Endothelial cell of umbilical vein (primary cell): ENCODE data around the gene CPNE6. TPM values are rescaled to one million over a fixed set of nuclear protein-coding genes. Genes with fewer than 3 reads are reported as not detected.

Source experiments
- BruUV-seq: library from RNA; stranded (reverse); fragments of 400-500 nt; replicated peaks from 2 replicates; lab custom pipeline; 2021; lab: Mats Ljungman, UMichigan
- CTCF ChIA-PET: fragments of 300-600, 350-600 bp; sonication (Branson Sonifier 250); formaldehyde crosslinking; loops from one replicate; lab custom pipeline; 2021; ENCODE audit warnings: antibody characterized with exemption, inconsistent platforms; lab: Charles Lee
- POLR2A ChIA-PET: fragments of 300-600, 350-600 bp; sonication (Branson Sonifier 250); formaldehyde crosslinking; loops from one replicate; lab custom pipeline; 2021; ENCODE audit warnings: antibody characterized with exemption, inconsistent platforms; lab: Charles Lee
- DNase-seq: peaks from one replicate; pipeline ENCODE4 v3.0.0-alpha.2; 2011; ENCODE audit warnings: low read depth, low spot score
- FAIRE-seq: peaks from 2 replicates; lab custom pipeline; 2011; peaks lifted over from hg19 to GRCh38; lab: Jason Lieb, UNC
- H2AFZ ChIP-seq: 2 replicates; pipeline ENCODE4 v1.6.0; 2012; ENCODE audit warnings: low read depth, low read length, control low read depth, inconsistent platforms
- H3K27ac ChIP-seq: 2 replicates; pipeline ENCODE4 v1.5.1; 2011; ENCODE audit warnings: low read depth, mild to moderate bottlenecking, control low read depth, low read length, moderate library complexity; ENCODE audit not compliant: insufficient read depth
- H3K27me3 ChIP-seq, 2 experiments: 2 replicates each; pipeline versions ENCODE4 v1.6.0 to v1.6.1; 2011; ENCODE audit warnings: low read length in 2 of 2, mixed read lengths in 1 of 2; ENCODE audit not compliant: control insufficient read depth in 2 of 2, insufficient read depth in 2 of 2
- H3K36me3 ChIP-seq, 2 experiments: 2 replicates in 1 of 2; 3 replicates in 1 of 2; pipeline ENCODE4 v1.5.1; 2011; ENCODE audit warnings: low read length in 2 of 2, mild to moderate bottlenecking in 1 of 2, moderate library complexity in 1 of 2; ENCODE audit not compliant: control insufficient read depth in 2 of 2, insufficient read depth in 2 of 2; ENCODE audit errors: extremely low read depth in 1 of 2
- H3K4me1 ChIP-seq: 3 replicates; pipeline ENCODE4 v1.5.1; 2011; ENCODE audit warnings: mild to moderate bottlenecking, low read length; ENCODE audit not compliant: control insufficient read depth, insufficient read depth; ENCODE audit errors: extremely low read depth
- H3K4me2 ChIP-seq: 2 replicates; pipeline ENCODE4 v1.6.1; 2011; ENCODE audit warnings: low read length, control low read depth, mixed read lengths; ENCODE audit not compliant: insufficient read depth
- H3K4me3 ChIP-seq, 3 experiments: fragments of 200-600 bp in 1 of 3; sonication (generic), shearing (Covaris generic) in 1 of 3; replicated peaks in 1 of 3; 2 replicates each; pipeline ENCODE4 v1.5.1; 2011 to 2016; ENCODE audit warnings: control low read depth in 3 of 3, low read length in 3 of 3, mild to moderate bottlenecking in 2 of 3, inconsistent platforms in 1 of 3, low read depth in 1 of 3, moderate library complexity in 1 of 3; ENCODE audit not compliant: insufficient read depth in 1 of 3
- H3K79me2 ChIP-seq: 2 replicates; pipeline ENCODE4 v1.6.0; 2012; ENCODE audit warnings: low read length, inconsistent platforms; ENCODE audit not compliant: control insufficient read depth, insufficient read depth
- H3K9ac ChIP-seq: replicated peaks from 2 replicates; pipeline ENCODE3; 2011; ENCODE audit warnings: low read length, control low read depth; ENCODE audit not compliant: insufficient read depth; ENCODE audit errors: extremely low read depth
- H3K9me1 ChIP-seq: replicated peaks from 3 replicates; pipeline ENCODE4 v1.6.0; 2011; ENCODE audit warnings: mild to moderate bottlenecking, low read length; ENCODE audit not compliant: control insufficient read depth, insufficient read depth; ENCODE audit errors: extremely low read depth
- H3K9me3 ChIP-seq: replicated peaks from 2 replicates; pipeline ENCODE4 v1.5.1; 2012; ENCODE audit warnings: low read length, inconsistent platforms; ENCODE audit not compliant: control insufficient read depth, insufficient read depth
- H4K20me1 ChIP-seq: replicated peaks from 2 replicates; pipeline ENCODE3; 2011; ENCODE audit warnings: mild to moderate bottlenecking, low read length; ENCODE audit not compliant: control insufficient read depth, insufficient read depth; ENCODE audit errors: extremely low read depth
- EZH2 ChIP-seq: IDR thresholded peaks from 2 replicates; pipeline ENCODE4 v1.6.1; 2012; ENCODE audit warnings: borderline replicate concordance, low read depth, mild to moderate bottlenecking, moderate library complexity, low read length, inconsistent platforms; ENCODE audit not compliant: severe bottlenecking
- FOS ChIP-seq: IDR thresholded peaks from 2 replicates; pipeline ENCODE4 v1.6.1; 2011; ENCODE audit warnings: mild to moderate bottlenecking, low read length, moderate library complexity, borderline replicate concordance; ENCODE audit not compliant: insufficient read depth
- GATA2 ChIP-seq: IDR thresholded peaks from 2 replicates; pipeline ENCODE4 v1.7.0; 2011; ENCODE audit warnings: low read depth, mild to moderate bottlenecking, moderate library complexity, mixed read lengths, low read length; ENCODE audit not compliant: insufficient read length, insufficient read depth
- JUN ChIP-seq: IDR thresholded peaks from 2 replicates; pipeline ENCODE4 v1.6.1; 2011; ENCODE audit warnings: borderline replicate concordance, low read depth; ENCODE audit not compliant: insufficient read length, insufficient read depth
- MAX ChIP-seq: IDR thresholded peaks from 2 replicates; pipeline ENCODE4 v1.6.1; 2011; ENCODE audit not compliant: insufficient read depth, insufficient read length
- MYC ChIP-seq: IDR thresholded peaks from one replicate; pipeline ENCODE4 v1.6.1; 2011; ENCODE audit warnings: mild to moderate bottlenecking, low read depth, low read length
- POLR2A ChIP-seq: IDR thresholded peaks from 2 replicates; pipeline ENCODE4 v1.6.1; 2012; ENCODE audit warnings: low read depth, mild to moderate bottlenecking, control low read depth, low read length
- POLR2AphosphoS5 ChIP-seq: IDR thresholded peaks from 2 replicates; pipeline ENCODE4 v1.6.1; 2012; ENCODE audit warnings: low read depth, mild to moderate bottlenecking, control low read depth, low read length, moderate library complexity; ENCODE audit not compliant: insufficient read depth
- dilution Hi-C: fragments of 300-500 bp; cut with MboI; formaldehyde crosslinking; loops from one replicate; pipeline ENCODE4 v1.15.0; 2019; ENCODE audit warnings: low sequenced_read_pairs; ENCODE audit not compliant: extremely low pct_ligation_motif_present
- intact Hi-C: fragments of 100-400 bp; cut with micrococcal nuclease; formaldehyde crosslinking; loops from one replicate; pipeline ENCODE4 v1.10.0; 2022
- polyA plus RNA-seq, 4 experiments: library from polyadenylated mRNA; depleted of rRNA in 3 of 4; stranded (reverse) in 3 of 4; unstranded in 1 of 4; fragments of >200 nt; gene quantifications; 2 replicates each; pipeline versions ENCODE4 v1.2.1 to v1.2.3, GENCODE V29; 2011 to 2012; ENCODE audit warnings: missing spikeins in 1 of 4
- total RNA-seq: library from RNA; stranded (reverse); gene quantifications from 2 replicates; pipeline ENCODE4 v1.2.3, GENCODE V29; 2021
- TF ChIP-seq, protein P1 (sequence below), 2 donors: IDR thresholded peaks; 1 replicate in 1 of 2; 2 replicates in 1 of 2; pipeline ENCODE4 v1.5.1; 2011; ENCODE audit warnings: low read length in 2 of 2, mild to moderate bottlenecking in 2 of 2, moderate library complexity in 2 of 2, control low read depth in 1 of 2, inconsistent platforms in 1 of 2, low read depth in 1 of 2; ENCODE audit not compliant: insufficient read depth in 1 of 2; ENCODE audit errors: extremely low read depth in 1 of 2

Gene CPNE6
- total and polyA plus RNA-seq, 2 donors (not counting 3 experiments of a cell fraction or from before 2014, with no cell fraction given): not detected

DNA sequence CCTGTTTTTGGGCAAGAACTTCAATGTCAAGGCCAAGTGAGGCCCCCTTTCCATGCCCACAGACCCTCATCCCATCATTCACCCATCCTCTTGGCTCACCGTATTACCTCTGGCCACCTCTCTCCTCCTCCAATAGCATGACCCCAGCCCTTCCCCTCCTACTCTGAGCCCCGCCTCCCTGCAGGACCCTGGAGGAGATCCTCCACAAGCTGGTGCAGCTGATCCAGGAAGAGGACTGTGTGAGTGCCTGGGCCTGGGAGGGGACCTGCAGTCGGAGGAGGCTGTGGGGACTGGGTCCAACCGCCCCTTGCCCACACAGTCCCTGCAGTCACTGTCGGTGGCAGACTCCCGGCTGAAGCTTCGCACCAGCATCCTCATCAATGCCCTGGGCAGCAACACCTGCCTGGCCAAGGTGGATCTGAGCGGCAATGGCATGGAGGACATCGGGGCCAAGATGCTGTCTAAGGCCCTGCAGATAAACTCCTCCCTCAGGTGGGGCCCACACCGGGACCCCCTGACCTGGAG is 12.3 kb upstream of the CPNE6 start:
- Histone ChIP-seq H2AFZ (no peak overlapping the region), H3K9me1 (no peaks in the 10 kb centered on the region), H3K4me3 (no peak overlapping the region), H3K27me3 (no peaks in the 10 kb centered on the region), H4K20me1 (no peaks in the 10 kb centered on the region), H3K9ac (no peak overlapping the region), H3K4me1 (no peaks in the 10 kb centered on the region), H3K4me2 (no peak overlapping the region), H3K79me2 (no peaks in the 10 kb centered on the region), H3K36me3 (no peaks in the 10 kb centered on the region), H3K27ac (no peak overlapping the region), H3K9me3 (no peaks in the 10 kb centered on the region)
- POLR2A ChIA-PET: interaction anchor here (2.0 kb wide), 1 partner anchor 31 kb away, joined by 8 read pairs; no protein-coding TSS in a partner anchor
- TF ChIP-seq GATA2: no peak
- no peak for TF ChIP-seq POLR2AphosphoS5
- no peak for TF ChIP-seq EZH2
- no peak for TF ChIP-seq MAX
- no peak for TF ChIP-seq FOS
- no peak for TF ChIP-seq MYC
- no peak for TF ChIP-seq JUN
- TF ChIP-seq, protein P1, sequence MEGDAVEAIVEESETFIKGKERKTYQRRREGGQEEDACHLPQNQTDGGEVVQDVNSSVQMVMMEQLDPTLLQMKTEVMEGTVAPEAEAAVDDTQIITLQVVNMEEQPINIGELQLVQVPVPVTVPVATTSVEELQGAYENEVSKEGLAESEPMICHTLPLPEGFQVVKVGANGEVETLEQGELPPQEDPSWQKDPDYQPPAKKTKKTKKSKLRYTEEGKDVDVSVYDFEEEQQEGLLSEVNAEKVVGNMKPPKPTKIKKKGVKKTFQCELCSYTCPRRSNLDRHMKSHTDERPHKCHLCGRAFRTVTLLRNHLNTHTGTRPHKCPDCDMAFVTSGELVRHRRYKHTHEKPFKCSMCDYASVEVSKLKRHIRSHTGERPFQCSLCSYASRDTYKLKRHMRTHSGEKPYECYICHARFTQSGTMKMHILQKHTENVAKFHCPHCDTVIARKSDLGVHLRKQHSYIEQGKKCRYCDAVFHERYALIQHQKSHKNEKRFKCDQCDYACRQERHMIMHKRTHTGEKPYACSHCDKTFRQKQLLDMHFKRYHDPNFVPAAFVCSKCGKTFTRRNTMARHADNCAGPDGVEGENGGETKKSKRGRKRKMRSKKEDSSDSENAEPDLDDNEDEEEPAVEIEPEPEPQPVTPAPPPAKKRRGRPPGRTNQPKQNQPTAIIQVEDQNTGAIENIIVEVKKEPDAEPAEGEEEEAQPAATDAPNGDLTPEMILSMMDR (IDR thresholded peaks at IDR 0.05; ENCODE audit: extremely low read depth in 1 of 2, insufficient read depth in 1 of 2, low read depth in 1 of 2, low read length in 2 of 2): no peak
- no peak for TF ChIP-seq POLR2A
- FAIRE-seq: no peak
- CTCF ChIA-PET: interaction anchor here (0.6 to 9.5 kb wide), 44 partner anchors 9 to 468 kb away, joined by 3 to 420 read pairs (median 6); partner anchors contain the start of genes CHMP4A, CIDEB, DCAF11 and DHRS1
- intact Hi-C loops: loop anchor here (1.0 to 5.0 kb wide), 6 partner anchors 31 to 238 kb away; partner anchors contain the start of genes IRF9 and MDP1
- BruUV-seq: no TSS peak
- no peak for DNase-seq
- dilution Hi-C loops: no loop called here
